ENCODE measurements around the gene DCBLD2.

- no peak for TF ChIP-seq CTCF (conservative IDR thresholded peaks at IDR 0.05; ENCODE audit: low read depth, low read length)
- TF ChIP-seq EZH2 (IDR thresholded peaks at IDR 0.05; ENCODE audit: low read length, unreplicated experiment): no peak
Measured at GRCh38 chr3:98799479-98799878, 102.0 kb downstream of the DCBLD2 start.
